Measurements from ENCODE around the gene NCKAP5.

Gene NCKAP5

GRCh38 chr2:133223226-133223625 lies 345.0 kb downstream of the NCKAP5 start:
- no peaks in the 10 kb centered on the region for H3K27me3 ChIP-seq (ENCODE audit: insufficient read depth, poor library complexity, severe bottlenecking)
- no peak overlapping the region for H3K27ac ChIP-seq (replicated peaks)
- H3K4me3 ChIP-seq (replicated peaks; ENCODE audit: insufficient read depth, low read length) = no peak overlapping the region
- TF ChIP-seq SPI1 (IDR thresholded peaks at IDR 0.05; ENCODE audit: borderline replicate concordance, low read depth) (no peak), GABPA (IDR thresholded peaks at IDR 0.05; ENCODE audit: low read depth) (no peak), POLR2AphosphoS5 (IDR thresholded peaks at IDR 0.05; ENCODE audit: low read depth) (no peak), CTCF (IDR thresholded peaks at IDR 0.05; ENCODE audit: insufficient read depth, low read length) (no peak)
- TF ChIP-seq, protein P1, sequence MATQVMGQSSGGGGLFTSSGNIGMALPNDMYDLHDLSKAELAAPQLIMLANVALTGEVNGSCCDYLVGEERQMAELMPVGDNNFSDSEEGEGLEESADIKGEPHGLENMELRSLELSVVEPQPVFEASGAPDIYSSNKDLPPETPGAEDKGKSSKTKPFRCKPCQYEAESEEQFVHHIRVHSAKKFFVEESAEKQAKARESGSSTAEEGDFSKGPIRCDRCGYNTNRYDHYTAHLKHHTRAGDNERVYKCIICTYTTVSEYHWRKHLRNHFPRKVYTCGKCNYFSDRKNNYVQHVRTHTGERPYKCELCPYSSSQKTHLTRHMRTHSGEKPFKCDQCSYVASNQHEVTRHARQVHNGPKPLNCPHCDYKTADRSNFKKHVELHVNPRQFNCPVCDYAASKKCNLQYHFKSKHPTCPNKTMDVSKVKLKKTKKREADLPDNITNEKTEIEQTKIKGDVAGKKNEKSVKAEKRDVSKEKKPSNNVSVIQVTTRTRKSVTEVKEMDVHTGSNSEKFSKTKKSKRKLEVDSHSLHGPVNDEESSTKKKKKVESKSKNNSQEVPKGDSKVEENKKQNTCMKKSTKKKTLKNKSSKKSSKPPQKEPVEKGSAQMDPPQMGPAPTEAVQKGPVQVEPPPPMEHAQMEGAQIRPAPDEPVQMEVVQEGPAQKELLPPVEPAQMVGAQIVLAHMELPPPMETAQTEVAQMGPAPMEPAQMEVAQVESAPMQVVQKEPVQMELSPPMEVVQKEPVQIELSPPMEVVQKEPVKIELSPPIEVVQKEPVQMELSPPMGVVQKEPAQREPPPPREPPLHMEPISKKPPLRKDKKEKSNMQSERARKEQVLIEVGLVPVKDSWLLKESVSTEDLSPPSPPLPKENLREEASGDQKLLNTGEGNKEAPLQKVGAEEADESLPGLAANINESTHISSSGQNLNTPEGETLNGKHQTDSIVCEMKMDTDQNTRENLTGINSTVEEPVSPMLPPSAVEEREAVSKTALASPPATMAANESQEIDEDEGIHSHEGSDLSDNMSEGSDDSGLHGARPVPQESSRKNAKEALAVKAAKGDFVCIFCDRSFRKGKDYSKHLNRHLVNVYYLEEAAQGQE (IDR thresholded peaks at IDR 0.05; ENCODE audit: insufficient replicate concordance, low read depth) = no peak
- no peak for DNase-seq (ENCODE audit: low read depth in 1 of 2, low spot score in 1 of 2)

DNA sequence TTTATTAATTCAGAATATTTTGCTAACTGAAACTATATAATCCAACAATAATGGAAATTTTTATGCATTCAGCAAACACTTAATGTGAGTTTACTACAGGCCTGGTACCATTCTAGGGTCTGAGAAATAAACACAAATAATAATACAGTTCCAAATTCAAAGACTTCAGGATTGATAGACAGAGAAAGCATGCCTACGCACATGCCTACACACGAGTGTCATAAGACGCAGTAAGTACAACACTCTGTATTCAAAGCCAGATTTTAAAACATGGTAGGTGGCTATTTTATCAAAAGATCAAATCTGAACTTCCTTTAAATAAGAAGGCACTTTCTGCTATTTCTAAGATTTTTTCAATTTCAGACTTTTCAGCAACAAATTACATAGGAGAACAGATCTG lies 346.9 kb downstream of the NCKAP5 start:
- no peak overlapping the region for H3K27ac ChIP-seq (replicated peaks)
- TF ChIP-seq SPI1 (IDR thresholded peaks at IDR 0.05; ENCODE audit: borderline replicate concordance, low read depth) = no peak
- TF ChIP-seq GABPA (IDR thresholded peaks at IDR 0.05; ENCODE audit: low read depth) = no peak
- TF ChIP-seq CTCF (IDR thresholded peaks at IDR 0.05; ENCODE audit: insufficient read depth, low read length) = no peak
- no peak for TF ChIP-seq POLR2AphosphoS5 (IDR thresholded peaks at IDR 0.05; ENCODE audit: low read depth)
- TF ChIP-seq, protein P1 (IDR thresholded peaks at IDR 0.05; ENCODE audit: insufficient replicate concordance, low read depth) = no peak
- no peak for DNase-seq (ENCODE audit: low read depth in 1 of 2, low spot score in 1 of 2)
- H3K27me3 ChIP-seq (ENCODE audit: insufficient read depth, poor library complexity, severe bottlenecking) = no peaks in the 10 kb centered on the region
- no peak overlapping the region for H3K4me3 ChIP-seq (replicated peaks; ENCODE audit: insufficient read depth, low read length)

DNA sequence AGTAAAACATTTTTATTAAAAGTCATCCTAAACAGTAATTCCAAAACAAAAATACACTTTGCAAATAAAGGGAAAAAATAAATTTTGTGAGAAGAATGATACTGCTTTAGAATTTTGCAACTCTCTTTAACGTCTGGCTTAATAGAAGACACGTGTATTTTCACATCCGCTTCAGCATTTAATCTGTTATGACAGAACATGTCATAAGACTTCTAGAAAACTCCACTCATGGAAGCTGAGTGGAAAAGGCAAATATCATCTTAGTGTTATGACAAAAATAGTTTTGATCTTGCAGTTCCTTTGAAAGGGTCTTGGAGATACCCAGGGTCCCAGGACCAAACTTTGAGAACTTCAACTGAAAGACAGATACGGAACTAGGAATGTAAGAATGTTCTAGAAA lies 350.1 kb downstream of the NCKAP5 start:
- H3K4me3 ChIP-seq (replicated peaks; ENCODE audit: insufficient read depth, low read length) = no peak overlapping the region
- no peaks in the 10 kb centered on the region for H3K27me3 ChIP-seq (ENCODE audit: insufficient read depth, poor library complexity, severe bottlenecking)
- H3K27ac ChIP-seq (replicated peaks) = no peak overlapping the region
- no peak for DNase-seq (ENCODE audit: low read depth in 1 of 2, low spot score in 1 of 2)
- TF ChIP-seq, protein P1 (IDR thresholded peaks at IDR 0.05; ENCODE audit: insufficient replicate concordance, low read depth) = no peak
- TF ChIP-seq GABPA (IDR thresholded peaks at IDR 0.05; ENCODE audit: low read depth) = no peak
- TF ChIP-seq POLR2AphosphoS5 (IDR thresholded peaks at IDR 0.05; ENCODE audit: low read depth) = no peak
- TF ChIP-seq CTCF (IDR thresholded peaks at IDR 0.05; ENCODE audit: insufficient read depth, low read length) = no peak
- no peak for TF ChIP-seq SPI1 (IDR thresholded peaks at IDR 0.05; ENCODE audit: borderline replicate concordance, low read depth)

Measured in HL-60 (cell line).